SK-MEL-5 (cell line): ENCODE results near the gene HAL. TPM values are rescaled to one million over a fixed set of nuclear protein-coding genes. Genes with fewer than 3 reads are reported as not detected.
A peak's percentile ranks its signal among the peaks of the same experiment; 100 is the strongest.

Experiments used
- DNase-seq: peaks from one replicate; pipeline ENCODE4 v3.0.0-alpha.2; 2016; ENCODE audit warnings: low read depth, low spot score
- in situ Hi-C: cut with HindIII; loops from 2 replicates; pipeline ENCODE4 v1.10.0; 2016; ENCODE audit warnings: low sequenced_read_pairs, high pct_unique_total_duplicates, low pct_unique_long_range_greater_than_20kb
- polyA plus RNA-seq, 2 experiments: library from polyadenylated mRNA; depleted of rRNA; stranded (reverse); fragments of >200 nt; gene quantifications; 2 replicates each; pipeline ENCODE4 v1.2.3, GENCODE V29; 2015
- total RNA-seq: library from RNA; depleted of rRNA; stranded (reverse); fragments of >200 nt; shearing (Covaris generic); gene quantifications from 2 replicates; pipeline ENCODE4 v1.2.3, GENCODE V29; 2014; rRNA removed

Gene HAL, protein sequence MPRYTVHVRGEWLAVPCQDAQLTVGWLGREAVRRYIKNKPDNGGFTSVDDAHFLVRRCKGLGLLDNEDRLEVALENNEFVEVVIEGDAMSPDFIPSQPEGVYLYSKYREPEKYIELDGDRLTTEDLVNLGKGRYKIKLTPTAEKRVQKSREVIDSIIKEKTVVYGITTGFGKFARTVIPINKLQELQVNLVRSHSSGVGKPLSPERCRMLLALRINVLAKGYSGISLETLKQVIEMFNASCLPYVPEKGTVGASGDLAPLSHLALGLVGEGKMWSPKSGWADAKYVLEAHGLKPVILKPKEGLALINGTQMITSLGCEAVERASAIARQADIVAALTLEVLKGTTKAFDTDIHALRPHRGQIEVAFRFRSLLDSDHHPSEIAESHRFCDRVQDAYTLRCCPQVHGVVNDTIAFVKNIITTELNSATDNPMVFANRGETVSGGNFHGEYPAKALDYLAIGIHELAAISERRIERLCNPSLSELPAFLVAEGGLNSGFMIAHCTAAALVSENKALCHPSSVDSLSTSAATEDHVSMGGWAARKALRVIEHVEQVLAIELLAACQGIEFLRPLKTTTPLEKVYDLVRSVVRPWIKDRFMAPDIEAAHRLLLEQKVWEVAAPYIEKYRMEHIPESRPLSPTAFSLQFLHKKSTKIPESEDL
- total RNA-seq: not detected in 2 replicates
- polyA plus RNA-seq (2015; cell fraction: cytosol; rRNA removed): not detected in 2 replicates
- 0.46 and 1.6 TPM in 2 replicates for polyA plus RNA-seq (2015; cell fraction: nucleus; rRNA removed)

DNA sequence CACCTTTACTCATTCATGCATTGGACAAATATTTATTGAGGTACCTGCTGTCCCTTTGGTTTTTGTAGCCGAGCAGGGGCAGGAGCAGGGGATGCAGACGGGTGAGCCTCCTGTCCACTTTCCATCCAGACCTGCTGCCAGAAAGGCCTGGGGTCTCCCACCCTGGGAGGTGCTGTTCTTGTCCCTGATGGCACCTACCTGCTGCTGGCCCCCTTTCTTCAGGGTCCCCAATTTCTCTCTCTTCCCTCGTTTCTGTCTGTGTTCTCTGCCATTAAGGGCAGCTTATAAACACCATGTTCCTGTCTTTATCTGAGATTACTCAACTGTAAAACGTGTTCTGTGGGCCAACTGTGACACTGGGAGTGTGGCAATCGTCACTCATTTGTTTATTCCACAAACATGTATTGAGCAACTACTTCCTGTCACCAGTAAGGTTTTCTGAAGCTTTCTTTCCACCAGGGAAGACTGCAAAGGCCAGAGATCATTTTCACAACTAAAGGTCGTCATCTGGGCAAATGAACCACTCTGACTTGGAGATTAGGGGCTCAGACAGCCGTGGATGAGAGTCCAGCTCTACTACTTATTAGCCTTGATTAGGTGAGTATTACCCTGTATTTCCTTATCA lies at the start of gene HAL:
HAL (minus strand) TSS at position 311 of the 625 bp plus-strand sequence. CDS start 434 bp downstream, outside the sequence.
- in situ Hi-C loops: no loop called here
- no peak for DNase-seq

DNA sequence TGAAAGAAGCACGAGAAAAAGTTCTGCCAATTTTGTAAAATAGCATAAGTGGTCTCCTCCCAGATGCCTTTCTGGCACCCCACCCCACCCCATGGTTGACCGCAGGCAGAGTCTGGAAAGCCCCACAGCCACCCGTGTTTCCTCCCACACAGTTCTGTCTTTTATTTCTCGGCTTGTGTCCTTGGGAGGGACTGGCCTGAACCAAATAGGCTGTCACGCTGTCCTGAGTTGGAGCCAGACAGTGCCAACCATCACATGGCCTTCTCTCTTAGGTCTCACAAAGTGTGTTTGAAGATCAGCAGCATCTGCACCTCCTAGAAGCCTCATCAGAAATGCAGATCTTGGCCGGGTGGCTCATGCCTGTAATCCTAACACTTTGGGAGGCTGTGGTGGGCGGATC lies 49.4 kb upstream of the HAL start:
- in situ Hi-C loops: no loop called here
- DNase-seq: no peak

DNA sequence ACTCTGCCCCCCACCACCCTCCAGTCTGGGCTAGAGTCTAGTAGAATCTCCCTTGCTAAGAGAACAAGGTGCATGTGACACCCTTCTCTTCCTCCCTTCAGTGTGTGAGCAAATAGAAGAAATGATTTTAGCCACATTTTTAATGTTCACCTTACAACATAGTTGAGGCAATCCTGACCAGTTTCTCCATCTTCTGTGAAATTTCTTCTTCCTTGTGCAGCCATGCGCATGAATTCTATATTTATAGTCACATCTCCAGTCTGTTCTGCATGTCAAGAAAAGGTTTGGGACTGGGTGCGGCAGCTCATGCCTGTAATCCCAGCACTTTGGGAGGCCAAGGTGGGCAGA lies 48.8 kb upstream of the HAL start:
- in situ Hi-C loops: no loop called here
- no peak for DNase-seq

DNA sequence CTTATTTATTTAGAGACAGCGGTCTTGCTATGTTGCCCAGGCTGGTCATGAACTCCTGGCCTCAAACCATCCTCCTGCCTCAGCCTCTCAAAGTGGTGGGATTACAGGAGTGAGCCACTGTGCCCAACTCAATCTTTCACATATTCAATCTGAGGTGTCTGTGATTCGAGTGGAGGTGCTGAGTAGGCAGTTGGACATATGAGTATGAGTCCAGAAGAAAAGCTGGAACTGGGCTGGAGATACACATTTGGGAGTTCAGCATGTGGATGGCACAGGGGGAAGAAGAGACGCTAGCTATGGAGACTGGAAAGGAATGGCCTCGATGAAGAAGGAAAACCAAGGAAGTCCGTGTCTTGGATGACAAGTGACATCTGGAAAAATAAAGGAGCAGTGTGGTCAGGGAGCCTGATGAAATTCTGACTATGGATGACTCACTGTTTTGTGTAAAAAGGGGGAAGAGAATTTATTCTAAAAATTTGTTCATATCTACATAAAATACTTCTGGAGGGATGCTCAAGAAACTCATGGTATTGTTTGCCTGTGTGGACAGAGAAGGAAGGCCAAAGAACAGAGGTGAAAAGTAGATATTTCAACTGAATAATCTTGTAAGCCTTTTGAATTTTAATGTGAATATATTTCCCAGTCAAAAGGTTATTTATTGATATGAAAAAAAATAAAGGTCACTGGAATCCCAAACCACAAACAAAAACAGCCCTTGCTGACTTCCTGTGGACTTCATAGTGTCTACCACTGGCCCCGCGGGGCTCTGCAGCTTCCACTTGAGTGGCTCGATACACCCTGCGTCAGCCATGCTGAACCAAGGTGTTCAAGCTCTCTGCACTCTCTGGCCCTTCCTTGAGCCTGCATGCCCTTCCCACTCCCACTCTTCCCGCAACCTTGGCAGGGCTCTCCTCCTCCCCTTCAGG lies 48.1 kb upstream of the HAL start:
- DNase-seq: peak; percentile 18
- in situ Hi-C loops: no loop called here

DNA sequence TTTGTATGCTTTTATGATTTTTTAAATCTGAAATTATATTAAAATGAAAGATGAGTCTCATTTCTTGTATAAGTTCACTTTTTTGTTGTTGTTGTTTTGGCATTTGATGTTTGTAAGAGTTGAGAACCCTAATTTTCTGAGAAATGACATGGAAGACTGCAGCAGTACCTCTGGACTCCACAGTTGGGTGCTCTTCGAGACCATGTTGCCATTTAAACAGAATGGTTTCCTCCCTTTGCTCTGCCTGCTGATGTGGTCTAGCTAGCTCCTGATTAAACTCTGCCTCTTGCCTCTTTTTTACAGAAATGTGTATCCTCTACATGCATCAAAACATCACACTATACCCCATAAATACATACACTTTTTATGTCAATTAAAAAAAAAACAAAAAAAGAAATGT lies 45.0 kb upstream of the HAL start:
- in situ Hi-C loops: no loop called here
- DNase-seq: no peak

DNA sequence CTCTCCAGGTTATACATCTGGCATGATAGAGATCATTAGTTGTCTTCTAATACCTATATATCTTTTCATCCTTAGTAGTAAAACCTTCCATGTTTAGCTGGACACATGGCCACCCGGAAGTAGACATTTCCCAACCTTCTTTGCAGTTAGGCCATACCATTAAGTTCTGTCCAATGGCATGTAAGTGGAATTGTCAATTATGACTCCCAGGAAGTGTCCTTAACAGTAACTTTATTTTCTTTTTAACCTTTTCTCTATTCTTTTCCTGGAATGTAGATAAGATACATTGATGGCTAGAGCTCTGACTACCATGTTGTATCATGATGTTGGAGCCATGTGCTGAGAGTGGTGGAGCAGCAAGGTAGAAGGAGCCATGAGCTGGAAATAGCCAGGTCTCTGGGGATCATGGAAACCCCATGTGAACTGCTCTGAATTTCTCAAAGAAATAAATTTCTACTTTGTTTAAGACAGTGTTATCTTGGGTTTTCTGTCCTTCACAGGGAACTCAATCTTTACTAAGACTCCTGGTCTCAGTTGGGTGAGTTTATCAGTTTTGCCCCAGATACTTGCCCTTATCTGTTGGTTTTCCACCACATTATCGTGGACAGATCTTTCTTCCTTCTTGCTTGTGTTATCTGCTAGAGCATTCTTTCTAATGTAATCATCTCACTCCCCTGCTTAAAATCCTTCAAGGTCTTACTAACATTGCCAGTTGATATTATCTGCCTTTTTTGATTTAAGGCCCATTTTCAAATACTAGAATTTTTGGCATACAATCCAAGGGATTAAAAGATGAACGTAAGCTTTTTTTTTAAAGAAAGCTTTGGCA lies 44.4 kb upstream of the HAL start:
- no peak for DNase-seq
- in situ Hi-C loops: no loop called here

DNA sequence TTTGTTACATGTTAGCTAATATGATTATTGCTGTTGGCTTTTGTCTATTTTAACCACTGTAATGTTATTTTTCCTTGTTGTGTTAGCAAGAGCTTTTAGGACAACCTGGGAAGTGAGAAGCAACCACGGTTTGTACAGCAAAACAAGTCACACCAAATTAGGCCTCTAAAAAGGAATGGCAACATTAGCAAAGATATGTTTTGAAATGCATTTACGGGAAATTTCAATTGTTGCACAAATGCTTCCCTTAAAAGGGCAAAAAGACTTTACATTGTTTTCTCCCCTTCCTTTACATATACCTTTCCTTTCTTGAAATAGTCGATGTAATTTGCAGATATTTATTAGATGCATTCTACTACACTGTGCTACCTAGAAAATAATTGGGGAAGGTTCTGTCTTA lies 43.4 kb upstream of the HAL start:
- in situ Hi-C loops: no loop called here
- DNase-seq: no peak

DNA sequence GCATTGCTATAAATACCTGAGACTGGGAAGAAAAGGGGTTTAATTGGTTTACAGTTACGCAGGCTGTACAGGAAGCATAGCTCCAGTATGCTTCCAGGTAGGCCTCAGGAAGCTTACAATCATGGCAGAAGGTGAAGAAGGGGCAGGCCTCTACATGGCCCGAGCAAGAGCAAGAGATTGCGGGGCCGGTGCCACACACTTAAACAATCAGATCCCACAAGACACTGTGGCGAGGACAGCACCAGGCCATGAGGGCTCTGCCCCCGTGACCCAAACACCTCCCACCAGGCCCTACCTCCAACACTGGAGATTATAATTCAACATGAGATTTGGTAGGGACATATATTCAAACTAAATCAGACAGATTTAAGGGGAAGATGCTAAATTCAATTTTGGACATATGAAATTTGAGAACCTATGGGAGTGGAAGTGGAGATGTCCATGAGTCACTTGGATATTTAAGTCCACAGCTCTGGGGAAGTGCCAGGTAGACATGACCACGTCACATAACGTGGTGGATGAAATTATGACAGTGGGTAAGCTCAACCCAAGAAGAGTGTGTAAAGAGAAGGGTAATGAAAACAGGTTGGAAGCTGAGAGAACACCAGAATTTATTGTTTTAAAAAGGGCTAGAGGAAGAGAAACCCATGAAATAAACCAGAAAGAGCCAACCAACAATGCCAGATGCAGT lies 40.8 kb upstream of the HAL start:
- in situ Hi-C loops: no loop called here
- no peak for DNase-seq

DNA sequence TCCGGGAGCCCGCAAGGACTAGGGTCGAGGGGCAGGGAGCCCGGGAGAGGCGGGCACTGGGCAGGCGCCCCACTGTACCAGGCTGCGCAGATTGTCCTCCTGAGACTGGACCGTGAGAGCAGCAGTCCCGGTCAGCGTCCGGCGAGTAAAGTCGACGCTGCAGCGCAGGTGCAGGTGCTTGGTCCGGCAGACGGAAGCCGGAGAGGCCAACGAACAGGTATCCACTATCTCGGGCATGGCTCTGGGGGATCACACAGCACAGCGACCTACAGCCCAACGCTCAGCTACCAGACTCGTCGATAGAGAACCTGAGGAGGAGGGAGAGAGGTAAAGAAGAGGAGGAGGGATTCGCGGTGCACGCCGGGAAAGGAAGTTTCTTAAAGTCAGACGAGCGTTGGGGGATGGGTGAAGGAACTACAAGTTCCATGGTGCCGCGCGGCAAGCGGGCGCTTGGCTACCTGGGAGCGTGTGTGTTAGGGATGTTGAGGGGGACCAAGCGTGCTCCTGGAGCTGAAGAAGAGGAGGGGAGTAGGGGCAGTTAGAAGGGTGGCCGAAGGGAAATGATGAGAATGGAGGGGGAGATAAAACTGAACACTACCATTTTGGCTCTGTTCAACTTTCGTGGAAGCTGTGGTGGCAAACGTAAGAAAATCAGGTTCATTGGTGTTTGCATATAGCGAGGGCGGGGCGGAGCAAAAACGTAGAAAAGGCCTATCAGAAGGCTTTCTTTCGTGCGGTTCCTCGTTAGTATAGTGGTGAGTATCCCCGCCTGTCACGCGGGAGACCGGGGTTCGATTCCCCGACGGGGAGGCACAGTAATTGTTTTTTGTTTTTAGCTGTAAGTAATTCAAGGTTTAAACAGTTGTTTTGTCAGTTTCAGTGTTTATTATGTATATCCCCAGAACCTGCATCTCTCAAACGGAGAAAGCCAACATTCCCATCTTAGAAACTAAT lies 39.4 kb upstream of the HAL start, which contains the start of gene LTA4H:
LTA4H (minus strand) TSS at position 305 of the 954 bp plus-strand sequence; CDS start at position 237, 68 bp downstream.
- in situ Hi-C loops: no loop called here
- DNase-seq: peak; percentile 99

DNA sequence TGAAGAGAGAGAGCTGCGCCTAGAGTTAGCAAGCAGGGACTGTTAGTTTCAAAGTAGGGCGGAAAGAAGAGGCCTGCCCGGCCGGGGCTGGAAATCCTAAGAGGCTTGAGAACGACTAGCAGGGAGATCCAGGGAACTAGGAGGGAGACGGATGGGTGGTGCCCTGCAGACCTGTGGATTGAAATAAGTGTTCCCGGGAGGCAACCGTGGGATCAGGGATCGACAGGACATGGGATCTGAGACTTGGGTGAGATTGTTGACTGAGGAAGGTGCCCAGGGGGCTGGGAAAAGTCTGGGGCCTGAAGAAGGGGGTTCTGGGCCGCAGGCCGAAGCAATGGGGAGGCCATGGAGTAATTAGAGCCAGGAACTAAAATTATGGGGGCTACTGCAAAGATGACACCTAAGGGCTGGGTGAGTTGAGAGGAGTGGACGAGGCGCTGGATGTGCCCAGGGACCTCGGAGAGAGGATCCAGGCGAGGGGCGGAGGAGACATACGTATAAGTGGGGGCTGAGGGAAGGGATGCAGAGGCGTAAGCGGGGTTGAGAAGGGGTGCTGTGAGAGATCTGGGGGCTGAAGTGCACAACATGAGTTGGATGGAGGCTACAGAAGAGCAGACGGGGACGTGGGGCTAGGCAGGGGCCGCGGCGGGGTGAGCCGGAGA lies 38.6 kb upstream of the HAL start:
- DNase-seq: peak; percentile 46

DNA sequence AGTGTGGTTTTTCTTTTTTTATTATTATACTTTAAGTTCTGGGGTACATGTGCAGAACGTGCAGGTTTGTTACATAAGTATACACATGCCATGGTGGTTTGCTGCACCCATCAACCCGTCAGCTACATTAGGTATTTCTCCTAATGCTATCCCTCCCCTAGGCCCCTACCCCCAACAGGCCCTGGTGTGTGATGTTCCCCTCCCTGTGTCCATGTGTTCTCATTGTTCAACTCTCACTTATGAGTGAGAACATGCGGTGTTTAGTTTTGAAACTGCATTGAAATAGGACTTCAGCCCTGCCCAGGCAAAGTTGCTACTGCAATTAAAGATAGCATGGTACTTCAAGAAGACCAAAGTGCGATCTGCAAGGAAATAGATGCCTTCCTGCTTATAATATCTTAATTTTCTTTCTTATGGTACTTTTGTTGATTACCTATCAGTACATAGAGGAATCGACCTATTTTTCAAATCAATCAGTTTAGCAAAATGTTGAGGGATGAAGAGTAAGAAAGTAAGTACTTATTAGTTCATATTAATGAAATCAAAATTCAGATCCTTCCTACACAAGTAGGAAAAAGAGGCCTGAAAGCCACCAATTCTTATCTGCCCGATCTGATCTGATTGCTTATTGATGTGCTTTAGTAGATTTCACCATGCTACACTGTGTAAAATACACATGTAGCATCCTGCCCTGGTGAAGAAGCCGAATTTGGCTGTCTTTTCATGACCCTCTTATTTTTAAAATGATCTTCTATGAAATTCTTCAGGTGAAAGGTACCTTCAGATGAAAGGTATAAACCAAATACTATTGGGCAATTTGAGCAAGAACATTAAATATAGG lies 37.6 kb upstream of the HAL start:
- in situ Hi-C loops: no loop called here
- no peak for DNase-seq

More for the DNA sequence above, 38.6 kb upstream of the HAL start:
- in situ Hi-C loops: no loop called here

DNA sequence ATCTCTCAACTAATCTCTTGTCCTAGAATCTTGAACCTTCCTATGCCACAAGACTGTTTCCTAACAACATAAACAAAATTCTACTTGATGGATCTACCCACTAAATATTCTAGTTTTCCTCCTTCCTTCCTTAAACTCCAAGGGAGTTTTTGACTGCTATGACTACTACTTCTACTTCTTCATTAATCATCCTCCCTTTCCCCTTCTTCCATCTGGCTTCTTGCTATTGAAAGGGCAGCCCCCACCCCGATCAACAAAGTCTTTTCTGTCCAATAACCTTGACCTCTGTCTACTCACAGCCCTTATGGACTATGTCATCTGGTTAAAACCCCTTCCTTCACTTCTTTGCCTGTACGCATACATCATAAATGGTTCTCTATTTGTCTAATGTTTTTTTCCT lies 33.7 kb upstream of the HAL start:
- in situ Hi-C loops: no loop called here
- DNase-seq: no peak

DNA sequence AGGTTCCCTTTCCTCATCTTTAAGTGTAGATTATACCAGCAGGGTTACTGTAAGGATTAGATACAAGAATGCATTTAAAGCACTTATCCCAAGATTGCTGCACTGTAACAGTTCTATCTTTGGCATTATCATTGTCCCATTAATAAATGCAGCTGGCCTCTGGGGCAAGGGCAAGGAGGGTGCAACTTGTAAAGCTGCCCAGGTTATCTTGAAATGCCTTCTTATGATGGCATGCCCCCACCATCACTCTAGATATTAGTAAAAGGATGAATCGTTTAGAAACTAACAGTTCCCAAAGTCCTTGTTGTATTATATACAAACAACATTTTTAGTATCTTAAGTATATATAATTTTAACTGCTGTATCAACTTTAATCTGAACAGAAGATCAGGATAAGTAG lies 32.4 kb upstream of the HAL start:
- in situ Hi-C loops: no loop called here
- DNase-seq: no peak

DNA sequence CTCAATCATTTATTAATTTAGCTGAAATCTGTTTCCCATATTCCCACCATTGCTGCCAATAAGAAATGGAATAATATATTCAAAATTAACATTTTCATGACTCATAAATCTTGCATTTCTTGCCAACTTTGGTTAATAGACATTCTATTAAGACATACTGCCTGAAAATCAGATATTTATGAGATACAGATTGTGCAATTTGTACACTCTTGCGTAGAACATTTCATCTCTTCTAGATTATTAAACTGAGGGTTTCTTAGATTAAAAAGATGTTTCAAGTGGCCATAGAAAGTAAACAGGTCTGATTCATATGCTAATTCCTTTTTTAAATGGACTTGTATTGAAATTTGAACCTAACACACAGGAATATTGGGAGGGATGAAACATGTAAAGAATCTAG lies 30.2 kb upstream of the HAL start:
- DNase-seq: no peak
- in situ Hi-C loops: no loop called here
